ENCODE measurements around the gene HCFC1R1.

DNA sequence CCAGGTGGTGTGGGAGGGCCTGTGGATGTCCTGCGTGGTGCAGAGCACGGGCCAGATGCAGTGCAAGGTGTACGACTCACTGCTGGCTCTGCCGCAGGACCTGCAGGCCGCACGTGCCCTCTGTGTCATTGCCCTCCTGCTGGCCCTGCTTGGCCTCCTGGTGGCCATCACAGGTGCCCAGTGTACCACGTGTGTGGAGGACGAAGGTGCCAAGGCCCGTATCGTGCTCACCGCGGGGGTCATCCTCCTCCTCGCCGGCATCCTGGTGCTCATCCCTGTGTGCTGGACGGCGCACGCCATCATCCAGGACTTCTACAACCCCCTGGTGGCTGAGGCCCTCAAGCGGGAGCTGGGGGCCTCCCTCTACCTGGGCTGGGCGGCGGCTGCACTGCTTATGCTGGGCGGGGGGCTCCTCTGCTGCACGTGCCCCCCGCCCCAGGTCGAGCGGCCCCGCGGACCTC lies 10.2 kb downstream of the HCFC1R1 start:
- TF ChIP-seq POLR2A (IDR thresholded peaks at IDR 0.05; ENCODE audit: extremely low read depth, insufficient read length): no peak
- TF ChIP-seq, protein P1, sequence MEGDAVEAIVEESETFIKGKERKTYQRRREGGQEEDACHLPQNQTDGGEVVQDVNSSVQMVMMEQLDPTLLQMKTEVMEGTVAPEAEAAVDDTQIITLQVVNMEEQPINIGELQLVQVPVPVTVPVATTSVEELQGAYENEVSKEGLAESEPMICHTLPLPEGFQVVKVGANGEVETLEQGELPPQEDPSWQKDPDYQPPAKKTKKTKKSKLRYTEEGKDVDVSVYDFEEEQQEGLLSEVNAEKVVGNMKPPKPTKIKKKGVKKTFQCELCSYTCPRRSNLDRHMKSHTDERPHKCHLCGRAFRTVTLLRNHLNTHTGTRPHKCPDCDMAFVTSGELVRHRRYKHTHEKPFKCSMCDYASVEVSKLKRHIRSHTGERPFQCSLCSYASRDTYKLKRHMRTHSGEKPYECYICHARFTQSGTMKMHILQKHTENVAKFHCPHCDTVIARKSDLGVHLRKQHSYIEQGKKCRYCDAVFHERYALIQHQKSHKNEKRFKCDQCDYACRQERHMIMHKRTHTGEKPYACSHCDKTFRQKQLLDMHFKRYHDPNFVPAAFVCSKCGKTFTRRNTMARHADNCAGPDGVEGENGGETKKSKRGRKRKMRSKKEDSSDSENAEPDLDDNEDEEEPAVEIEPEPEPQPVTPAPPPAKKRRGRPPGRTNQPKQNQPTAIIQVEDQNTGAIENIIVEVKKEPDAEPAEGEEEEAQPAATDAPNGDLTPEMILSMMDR (IDR thresholded peaks at IDR 0.05; ENCODE audit: low read depth, low read length): no peak
- TF ChIP-seq, protein P2, sequence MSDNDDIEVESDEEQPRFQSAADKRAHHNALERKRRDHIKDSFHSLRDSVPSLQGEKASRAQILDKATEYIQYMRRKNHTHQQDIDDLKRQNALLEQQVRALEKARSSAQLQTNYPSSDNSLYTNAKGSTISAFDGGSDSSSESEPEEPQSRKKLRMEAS (IDR thresholded peaks at IDR 0.05; ENCODE audit: low read depth, low read length): no peak

Measured in NB4 (cell line).